Activated T-cell treated with anti-CD3 and anti-CD28 coated beads for 24 hours (primary cell): ENCODE data around the gene GNE.
"Not testable (repeated sequence)": the region's sequence is repeated elsewhere in the genome, so short reads cannot be mapped to it uniquely, and the experiment has no call there.

ENCODE experiments used
- DNase-seq: peaks from one replicate; pipeline ENCODE4 v3.0.0-alpha.2; 2020; ENCODE audit warnings: low read depth

The GNE gene

DNA sequence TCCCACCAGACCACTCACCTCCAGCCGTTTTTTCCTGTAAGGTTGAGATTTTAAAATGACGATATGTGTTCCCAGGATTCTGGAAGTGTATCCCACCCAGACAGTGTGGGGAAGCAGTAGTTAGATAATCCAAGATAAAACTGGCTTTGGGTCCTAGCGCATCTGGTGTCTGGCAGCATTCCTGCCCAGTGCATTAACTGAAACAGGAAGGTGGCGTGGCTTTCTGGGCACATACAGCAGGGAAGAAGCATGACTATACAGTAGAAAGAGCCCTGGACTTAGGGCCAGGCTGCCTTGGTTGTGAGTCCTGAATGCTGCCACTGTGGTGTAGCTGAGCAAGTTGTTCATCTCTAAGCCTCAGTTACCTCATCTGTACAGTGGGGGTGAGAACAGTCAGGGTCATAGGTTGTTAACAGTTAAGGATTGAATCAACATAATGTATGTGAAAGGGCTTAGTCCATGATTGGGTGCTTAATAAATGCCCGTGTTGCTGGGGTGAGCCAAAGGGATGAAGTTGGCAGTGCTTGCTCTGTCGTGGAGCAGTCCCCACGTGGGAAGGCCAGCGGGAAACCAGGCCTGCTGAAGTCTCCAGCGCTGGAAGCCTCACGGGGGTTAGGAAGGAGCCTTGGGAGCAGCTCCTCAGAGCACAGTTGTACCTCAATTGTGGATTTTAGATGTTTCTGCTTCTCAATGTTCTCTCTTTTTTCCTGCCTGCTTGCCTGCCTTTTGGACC is 49.6 kb downstream of the GNE start:
- no peak for DNase-seq

DNA sequence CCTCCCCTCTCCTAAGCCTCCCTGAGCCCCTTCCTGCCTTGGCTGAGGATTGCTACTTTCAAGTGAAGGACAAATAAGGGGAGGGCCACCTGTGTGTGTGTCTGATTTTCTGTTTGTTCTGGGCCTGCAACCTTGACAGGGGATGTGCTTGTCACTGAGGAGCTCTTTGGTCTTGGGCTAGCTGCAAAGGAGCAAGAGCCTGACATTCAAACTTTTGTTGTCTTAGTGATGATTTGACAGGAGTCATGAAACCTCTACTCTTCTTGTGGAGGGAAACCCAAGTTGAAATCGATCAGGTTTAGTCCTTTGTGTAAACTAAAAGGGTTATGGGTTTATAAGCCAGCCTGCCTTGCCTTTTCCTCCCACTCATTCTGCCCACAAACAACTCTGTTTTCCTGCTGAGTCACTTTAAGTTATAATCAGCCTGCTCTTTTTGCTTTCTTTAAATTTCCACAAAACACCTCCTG is 50.7 kb downstream of the GNE start:
- DNase-seq: no peak

DNA sequence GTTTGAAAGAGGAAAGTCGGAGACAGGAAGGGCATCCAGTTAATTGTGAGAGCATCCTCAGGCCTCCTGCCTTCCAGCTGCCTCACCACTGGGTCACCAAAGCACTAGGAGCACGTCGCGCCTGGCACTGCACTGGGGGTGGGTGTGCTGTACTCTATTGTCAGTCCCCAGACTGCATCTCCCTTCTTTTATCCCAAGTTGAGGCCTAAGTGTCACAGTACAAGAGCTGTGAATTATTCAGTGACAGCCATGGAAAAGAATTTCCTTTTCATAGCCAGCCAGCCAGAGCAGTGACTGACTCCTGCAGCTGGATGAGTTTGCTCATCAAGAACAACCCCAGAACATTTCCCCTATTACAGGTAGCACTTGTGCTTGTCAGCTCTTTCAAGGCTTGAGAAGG is 51.2 kb downstream of the GNE start:
- no peak for DNase-seq

DNA sequence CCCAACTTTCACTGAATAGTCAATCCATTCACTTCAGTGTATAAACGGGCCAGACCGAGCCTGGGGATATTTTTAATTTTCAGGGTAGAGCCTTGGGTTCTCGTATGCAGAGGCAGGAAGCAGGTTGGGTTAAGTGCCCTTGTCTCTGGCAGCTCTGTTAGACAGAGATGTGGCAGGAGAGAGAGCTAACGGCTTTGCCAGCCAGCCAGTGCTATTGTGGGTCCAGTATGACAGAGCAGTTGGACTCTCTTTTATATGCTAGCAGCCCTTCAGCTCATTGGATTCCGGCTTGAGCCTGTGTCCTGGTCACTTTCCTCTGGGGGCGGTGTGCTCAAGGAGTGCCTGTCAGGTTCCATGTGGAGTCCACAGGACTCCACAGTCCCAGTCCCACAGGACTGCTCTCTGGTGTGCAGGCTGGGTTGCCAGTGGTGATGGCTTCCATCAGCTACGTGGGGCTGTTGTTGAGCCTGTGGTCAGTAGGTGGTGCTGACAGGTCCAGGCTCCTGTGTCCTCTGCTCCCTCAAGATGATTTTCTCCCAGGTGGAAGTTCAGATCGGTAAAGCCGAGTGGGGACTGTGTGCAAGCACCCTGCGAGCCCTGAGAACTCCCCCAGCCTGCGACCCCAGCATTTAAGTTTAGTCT is 53.2 kb downstream of the GNE start:
- no peak for DNase-seq

DNA sequence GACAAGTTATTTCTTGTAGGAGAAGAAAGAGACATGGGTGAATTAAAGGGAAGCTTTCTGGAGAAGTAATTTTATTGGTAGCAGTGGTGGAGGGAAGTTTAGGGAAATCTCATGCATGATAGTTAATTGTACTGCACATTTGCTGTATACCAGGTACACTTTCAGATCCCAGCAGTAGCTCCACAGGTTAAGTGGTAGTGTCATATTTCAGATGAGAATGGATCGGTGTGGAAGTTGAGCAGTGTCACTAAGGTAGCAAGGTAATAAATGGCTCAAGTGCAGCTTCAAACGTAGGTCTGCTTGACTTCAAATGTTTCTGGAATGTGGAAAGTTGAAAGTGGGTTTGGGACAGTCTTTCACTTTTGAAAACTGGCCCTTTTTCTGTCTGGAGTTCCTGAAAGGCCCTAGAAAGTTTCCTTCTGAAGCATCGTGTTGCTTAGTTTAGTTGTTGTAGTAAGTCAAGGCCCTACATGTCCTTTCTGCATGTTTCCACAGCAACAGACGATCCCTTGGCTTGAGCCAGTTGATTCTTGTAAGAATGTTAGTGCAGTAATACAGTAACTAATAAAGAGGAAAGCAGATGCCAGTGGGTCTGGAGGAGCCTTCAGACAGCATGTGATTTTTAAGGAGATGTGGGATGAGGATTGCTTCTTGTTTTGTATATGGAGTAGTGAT is 63.8 kb downstream of the GNE start:
- DNase-seq: no peak

DNA sequence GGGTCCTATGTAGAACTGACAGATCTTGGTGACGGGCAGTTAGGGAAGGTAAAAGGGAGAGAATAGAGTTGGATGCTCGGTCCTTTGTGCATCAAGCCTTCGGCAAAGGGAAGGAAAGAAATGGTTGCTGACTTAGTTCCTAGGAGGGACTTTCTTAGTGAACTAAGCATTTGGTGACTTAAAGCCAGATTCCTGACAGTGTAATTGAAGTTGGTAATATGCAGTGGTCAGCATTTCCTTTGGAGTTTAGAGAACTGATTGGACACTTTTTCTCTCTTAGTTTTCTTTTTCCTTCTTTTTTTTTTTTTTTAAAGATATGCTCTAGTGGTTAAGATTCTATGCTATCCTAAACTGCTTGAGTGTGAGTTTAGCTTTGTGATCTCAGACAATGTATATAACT is 65.2 kb downstream of the GNE start:
- DNase-seq: no peak

DNA sequence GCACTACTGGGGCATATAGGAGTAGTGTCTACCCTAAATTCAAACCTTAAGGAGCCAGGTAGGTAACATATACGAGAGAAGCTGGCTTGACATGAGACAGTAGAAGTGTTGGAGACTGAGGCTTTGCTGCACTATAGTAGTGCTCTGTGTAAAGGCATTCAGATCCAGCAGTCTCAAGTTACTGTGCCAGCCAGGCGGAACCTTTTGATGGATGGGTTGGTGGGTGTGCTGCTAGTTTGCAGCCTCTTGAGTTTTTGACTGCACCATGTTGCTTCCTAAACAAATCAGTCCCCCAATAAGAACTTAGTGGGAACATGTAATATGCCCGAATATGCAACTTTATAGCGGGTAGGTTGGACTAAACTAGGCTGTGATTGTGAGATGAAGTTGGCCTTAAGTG is 66.1 kb downstream of the GNE start:
- no peak for DNase-seq

DNA sequence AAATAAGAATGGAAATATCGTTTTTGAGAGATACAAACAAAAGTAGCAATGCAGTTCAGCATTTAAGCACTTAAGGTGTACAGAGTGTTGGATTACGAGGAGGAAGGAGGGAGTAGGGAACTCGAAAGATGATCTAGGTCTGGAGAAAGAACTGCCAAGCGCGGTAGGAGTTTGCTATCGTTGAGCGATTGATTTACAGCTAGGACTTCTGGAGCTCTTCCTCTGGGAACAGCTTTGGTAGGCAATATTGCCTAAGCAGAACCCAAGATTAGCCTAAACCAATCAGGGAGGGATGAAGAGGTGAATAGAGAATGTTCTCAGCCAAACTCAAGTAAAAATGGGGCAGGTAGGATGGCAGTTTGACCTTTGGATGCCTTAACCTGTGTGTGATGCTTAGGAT is 66.6 kb downstream of the GNE start:
- no peak for DNase-seq

DNA sequence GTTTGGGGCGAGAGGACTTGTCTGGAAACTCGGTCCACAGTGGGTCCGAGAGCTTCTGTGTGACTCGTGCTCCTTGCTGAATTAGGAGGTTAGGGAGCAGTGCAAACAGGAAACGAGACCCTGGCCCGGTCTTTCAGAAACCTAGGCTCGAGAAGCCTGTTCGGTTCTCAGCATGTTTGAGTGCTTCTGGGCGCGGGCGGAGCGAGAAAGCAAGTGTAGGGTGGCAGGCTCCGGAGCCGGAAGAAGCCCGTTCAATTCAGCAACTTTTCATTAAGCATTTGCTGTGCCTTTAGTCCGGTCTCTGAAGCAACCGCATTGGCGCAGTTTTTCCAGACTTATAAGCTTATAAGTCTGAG is 67.0 kb downstream of the GNE start:
- DNase-seq: peak; percentile 11

DNA sequence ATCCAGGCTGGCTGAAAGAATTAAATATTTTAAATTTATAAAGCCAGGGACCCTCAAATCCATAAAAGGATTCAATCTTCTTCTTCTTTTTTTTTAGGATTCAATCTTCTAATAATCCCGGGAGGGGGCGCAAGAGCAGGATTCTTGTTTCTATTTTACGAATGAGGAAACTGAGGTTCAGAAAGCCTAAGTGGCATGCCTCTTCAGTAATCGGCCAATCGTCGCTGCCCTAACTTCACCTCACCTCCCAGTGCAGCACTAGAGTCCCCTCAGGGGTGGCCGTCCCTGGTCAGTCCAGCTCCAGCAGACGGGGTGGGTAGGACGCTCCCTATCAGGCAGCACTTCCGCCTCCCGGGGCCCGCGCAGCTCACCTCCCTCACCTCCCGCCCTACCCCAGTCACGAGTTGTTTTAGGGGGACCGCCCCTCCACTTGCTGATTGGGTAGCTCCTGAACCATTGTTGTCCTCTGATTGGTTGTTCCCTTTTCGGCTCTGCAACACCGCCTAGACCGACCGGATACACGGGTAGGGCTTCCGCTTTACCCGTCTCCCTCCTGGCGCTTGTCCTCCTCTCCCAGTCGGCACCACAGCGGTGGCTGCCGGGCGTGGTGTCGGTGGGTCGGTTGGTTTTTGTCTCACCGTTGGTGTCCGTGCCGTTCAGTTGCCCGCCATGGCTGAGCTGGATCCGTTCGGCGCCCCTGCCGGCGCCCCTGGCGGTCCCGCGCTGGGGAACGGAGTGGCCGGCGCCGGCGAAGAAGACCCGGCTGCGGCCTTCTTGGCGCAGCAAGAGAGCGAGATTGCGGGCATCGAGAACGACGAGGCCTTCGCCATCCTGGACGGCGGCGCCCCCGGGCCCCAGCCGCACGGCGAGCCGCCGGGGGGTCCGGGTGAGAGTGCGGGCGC is 67.6 kb downstream of the GNE start, which contains the start of gene CLTA:
Gene CLTA, plus strand, starts transcription at position 534 of the 902 bp plus-strand sequence. Its CDS starts 136 bp downstream, at position 670.
- DNase-seq: peak; percentile 92

DNA sequence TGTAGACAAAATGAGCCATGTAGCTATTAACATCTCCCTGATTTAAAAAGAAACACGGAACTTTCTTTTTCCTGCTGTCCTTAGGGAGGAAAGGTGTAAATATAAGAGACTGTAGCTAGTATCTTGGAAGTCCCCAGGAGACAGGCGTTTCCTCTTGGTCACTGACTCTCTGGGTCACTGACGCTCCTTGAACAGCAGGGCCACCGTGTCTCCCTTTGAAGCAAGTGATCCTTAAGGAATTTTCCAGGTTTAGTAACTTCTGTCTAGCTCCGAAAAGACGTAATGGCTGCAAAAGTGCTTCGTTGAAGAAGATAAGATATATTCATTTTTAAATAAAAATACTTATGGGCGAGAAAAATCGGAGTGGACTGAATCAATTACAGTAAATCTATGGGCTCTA is 68.3 kb downstream of the GNE start:
- DNase-seq: no peak

DNA sequence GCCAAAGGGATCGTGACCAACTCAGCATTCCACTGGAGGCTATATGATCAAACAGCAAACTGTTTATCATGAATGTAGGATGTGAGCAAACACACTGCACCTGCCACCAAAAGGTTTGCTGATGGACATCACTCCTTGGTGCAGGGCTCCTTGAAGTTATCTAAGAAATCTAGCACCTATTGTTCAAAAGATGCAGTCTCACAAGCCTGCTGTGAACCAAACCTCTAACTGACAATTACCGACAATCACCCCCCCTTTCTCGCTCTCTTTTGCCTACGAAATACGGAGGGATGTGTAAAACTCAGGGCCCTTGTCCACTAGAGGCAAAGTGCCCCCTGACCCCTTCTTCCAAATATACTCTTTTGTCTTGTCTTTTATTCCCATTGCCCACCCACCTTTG is 70.0 kb downstream of the GNE start:
- DNase-seq: no peak

DNA sequence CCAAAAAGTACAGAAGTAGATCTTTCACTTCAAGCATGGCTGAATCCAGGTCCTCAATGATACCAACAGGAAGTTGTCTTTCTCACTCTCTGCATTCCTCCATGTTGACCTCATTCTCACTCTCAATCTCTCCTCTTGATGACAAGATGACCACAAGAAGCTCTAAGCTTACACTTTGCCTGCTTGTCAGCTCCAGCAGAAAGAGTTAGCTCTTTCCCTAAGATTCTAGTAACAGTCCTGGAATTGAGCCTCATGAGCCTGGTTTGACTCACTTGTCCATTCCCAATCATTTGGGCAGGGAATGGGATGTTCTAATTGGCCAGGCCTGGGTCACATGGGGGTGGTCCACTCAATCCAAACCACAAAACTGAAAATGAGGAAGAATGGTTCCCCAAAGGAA is 70.8 kb downstream of the GNE start:
- no peak for DNase-seq

DNA sequence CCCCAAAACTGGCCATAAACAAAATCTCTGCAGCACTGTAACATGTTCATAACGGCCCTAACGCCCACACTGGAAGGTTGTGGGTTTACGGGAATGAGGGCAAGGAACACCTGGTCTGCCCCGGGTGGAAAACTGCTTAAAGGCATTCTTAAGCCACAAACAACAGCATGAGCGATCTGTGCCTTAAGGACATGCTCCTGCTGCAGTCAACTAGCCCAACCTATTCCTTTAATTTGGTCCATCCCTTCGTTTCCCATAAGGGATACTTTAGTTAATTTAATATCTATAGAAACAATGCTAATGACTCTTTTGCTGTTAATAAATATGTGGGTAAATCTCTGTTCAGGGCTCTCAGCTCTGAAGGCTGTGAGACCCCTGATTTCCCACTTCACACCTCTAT is 78.0 kb downstream of the GNE start:
- DNase-seq: not testable (repeated sequence)

DNA sequence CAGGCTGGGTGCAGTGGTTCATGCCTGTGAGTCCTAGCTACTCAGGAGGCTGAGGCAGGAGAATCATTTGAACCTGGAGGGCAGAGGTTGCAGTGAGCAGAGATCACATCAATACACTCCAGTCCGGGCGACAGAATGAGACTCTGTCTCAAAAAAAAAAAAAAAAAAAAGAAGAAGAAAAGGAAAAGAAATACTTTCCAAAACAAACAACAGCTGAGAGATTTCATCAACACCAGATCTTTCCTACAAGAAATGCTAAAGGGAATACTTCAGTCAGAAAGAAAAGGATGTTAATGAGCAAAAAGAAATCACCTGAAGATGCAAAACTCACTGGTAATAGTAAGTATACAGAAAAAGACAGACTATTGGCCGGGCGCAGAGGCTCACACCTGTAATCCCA is 80.7 kb downstream of the GNE start:
- DNase-seq: no peak

DNA sequence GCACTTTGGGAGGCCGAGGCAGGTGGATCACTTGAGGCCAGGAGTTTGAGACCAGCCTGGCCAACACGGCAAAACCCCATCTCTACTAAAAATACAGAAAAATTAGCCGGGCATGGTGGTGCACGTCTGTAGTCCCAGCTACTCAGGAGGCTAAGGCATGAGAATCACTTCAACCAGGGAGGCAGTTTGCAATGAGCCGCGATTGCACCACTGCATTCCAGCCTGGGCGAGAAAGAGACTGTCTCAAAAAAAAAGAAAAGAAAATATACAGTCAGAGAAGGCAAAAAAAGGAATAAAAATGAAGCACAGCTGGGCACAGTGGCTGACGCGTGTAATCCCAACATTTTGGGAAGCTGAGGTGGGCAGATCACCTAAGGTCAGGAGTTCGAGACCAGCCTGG is 81.8 kb downstream of the GNE start:
- not testable (repeated sequence) for DNase-seq

DNA sequence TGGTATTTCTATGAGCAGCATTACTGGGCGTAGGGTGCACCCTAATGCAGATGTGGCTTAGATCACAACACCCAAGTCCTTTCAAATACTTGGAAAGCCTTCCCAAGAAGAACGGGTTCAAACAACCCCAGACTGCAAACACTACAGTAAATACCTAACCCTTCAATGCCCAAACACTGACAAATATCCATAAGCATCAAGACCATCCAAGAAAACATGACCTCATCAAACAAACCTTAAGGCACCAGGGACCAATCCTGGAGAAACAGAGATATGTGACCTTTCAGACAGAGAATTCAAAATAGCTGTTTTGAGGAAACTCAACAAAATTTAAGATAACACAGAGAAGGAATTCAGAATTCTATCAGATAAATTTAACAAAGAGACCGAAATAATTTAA is 83.0 kb downstream of the GNE start:
- not testable (repeated sequence) for DNase-seq

DNA sequence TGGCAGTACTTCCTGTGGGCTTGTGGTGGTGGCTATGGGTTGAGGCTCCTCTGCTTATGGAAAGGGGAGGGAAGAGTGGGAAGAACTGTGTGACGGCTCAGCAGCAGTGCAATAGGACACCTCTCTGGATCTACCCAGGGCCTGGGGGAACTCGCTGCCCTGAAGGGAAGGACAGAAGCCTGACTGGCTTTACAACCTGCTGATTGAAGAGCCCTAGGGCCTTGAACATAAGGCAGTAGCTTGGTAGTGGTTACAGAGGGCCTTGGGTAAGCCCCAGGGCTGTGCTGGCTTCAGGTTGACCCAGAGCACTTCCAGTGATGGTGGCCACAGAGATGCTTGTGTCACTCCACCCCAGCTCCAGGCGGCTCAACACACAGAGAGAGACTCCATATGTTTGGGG is 83.5 kb downstream of the GNE start:
- DNase-seq: no peak

DNA sequence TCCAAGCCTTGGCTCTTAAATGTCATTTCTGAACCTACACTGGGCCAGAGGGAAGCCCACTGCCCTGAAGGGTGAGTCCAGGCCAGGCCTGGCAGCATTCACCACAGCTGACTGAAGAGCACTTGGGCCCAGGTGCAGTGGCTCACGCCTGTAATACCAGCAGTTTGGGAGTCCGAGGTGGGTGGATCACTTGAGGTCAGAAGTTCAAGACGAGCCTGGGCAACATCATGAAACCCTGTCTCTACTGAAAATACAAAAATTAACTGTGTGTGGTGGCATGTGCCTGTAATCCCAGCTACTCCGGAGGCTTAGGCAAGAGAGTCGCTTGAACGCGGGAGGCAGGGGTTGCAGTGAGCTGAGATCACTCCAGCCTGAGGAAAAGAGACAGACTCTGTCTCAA is 84.0 kb downstream of the GNE start:
- no peak for DNase-seq

DNA sequence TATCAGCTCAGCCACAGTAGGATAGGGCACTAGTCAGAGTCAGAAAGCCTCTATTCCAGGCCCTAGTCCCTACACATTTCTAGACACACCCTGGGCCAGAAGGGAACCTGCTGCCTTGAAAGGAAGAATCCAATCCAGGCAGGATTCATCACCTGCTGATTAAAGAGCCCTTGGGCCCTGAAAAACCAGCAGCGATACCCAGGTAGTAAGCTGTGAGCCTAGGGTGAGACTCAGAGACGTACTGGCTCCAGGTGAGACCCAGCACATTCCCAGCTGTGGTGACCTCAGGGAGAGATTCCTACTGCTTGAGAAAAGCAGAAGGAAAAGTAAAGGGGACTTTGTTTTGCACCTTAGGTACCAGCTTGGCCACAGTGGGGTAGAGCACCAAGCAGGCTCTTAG is 84.4 kb downstream of the GNE start:
- no peak for DNase-seq

DNA sequence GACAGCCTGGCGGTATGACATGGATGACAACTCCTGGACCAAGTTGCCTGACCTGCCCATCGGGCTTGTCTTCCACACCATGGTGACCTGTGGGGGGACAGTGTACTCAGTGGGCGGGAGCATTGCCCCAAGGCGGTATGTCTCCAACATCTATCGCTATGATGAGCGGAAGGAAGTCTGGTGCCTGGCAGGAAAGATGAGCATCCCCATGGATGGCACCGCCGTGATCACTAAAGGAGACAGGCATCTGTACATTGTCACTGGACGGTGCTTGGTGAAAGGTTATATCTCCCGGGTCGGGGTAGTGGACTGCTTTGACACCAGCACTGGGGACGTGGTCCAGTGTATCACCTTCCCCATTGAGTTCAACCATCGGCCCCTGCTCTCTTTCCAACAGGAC is 87.7 kb downstream of the GNE start:
- no peak for DNase-seq

DNA sequence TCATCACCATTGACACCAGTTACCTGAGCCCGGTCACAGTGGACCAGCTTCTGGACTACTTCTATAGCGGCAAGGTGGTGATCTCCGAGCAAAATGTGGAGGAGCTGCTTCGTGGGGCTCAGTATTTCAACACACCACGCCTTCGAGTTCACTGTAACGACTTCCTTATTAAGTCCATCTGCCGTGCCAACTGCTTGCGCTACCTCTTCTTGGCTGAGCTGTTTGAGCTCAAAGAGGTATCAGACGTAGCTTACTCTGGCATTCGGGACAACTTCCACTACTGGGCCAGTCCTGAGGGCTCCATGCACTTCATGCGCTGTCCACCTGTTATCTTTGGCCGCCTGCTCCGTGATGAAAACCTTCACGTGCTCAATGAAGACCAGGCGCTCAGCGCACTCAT is 88.5 kb downstream of the GNE start:
- DNase-seq: no peak
